PC-3 (cell line): ENCODE data around the gene PTPN14. TPM values are rescaled to one million over a fixed set of nuclear protein-coding genes. Genes with fewer than 3 reads are reported as not detected.

Experiments used
- ATAC-seq: fragments of 200-7000 bp; cut with Tn5 transposase; 2 replicates; pipeline ENCODE4 v1.9.1; 2020; ENCODE audit warnings: mild to moderate bottlenecking, moderate library complexity
- BruUV-seq: library from RNA; stranded (reverse); fragments of 400-500 nt; replicated peaks from 2 replicates; lab custom pipeline; 2021; lab: Mats Ljungman, UMichigan
- CTCF ChIA-PET: fragments of 300-600 bp; sonication (Branson Sonifier 250); formaldehyde crosslinking; loops from one replicate; lab custom pipeline; 2022; ENCODE audit warnings: antibody characterized with exemption; lab: Charles Lee
- POLR2A ChIA-PET: fragments of 300-600 bp; sonication (Branson Sonifier 250); formaldehyde crosslinking; loops from one replicate; lab custom pipeline; 2022; ENCODE audit warnings: antibody characterized with exemption; ENCODE audit not compliant: unreplicated experiment; lab: Charles Lee
- DNase-seq: peaks from one replicate; pipeline ENCODE4 v3.0.0-alpha.2; 2015
- H2AFZ ChIP-seq: fragments of 300-600 bp; sonication (generic); 2 replicates; pipeline ENCODE4 v1.6.0; 2016; ENCODE audit warnings: antibody characterized with exemption, low read length
- H3F3A ChIP-seq: fragments of 300-600 bp; sonication (generic); one replicate; pipeline ENCODE4 v1.6.0; 2017; ENCODE audit warnings: antibody characterized with exemption, low read length, control low read depth, mild to moderate bottlenecking; ENCODE audit not compliant: unreplicated experiment
- H3K27ac ChIP-seq: fragments of 300-600 bp; sonication (generic); 2 replicates; pipeline ENCODE4 v1.5.1; 2016; ENCODE audit warnings: mild to moderate bottlenecking, low read length
- H3K27me3 ChIP-seq: fragments of 300-600 bp; sonication (generic); 2 replicates; pipeline ENCODE4 v1.6.1; 2016; ENCODE audit warnings: low read length, mixed read lengths
- H3K36me3 ChIP-seq: fragments of 300-600 bp; sonication (generic); 2 replicates; pipeline ENCODE4 v1.6.1; 2016; ENCODE audit warnings: low read depth, mixed run types, low read length, mixed read lengths
- H3K4me1 ChIP-seq: fragments of 300-600 bp; sonication (generic); 2 replicates; pipeline ENCODE4 v1.5.1; 2016; ENCODE audit warnings: low read length; ENCODE audit not compliant: insufficient read depth
- H3K4me2 ChIP-seq: fragments of 300-600 bp; sonication (generic); 2 replicates; pipeline ENCODE4 v1.6.0; 2016; ENCODE audit warnings: low read length
- H3K4me3 ChIP-seq: fragments of 300-600 bp; sonication (generic); 2 replicates; pipeline ENCODE4 v1.5.1; 2016; ENCODE audit warnings: mild to moderate bottlenecking, low read length, mixed read lengths
- H3K79me2 ChIP-seq: fragments of 300-600 bp; sonication (generic); 2 replicates; pipeline ENCODE4 v1.6.1; 2017; ENCODE audit warnings: low read length, mixed read lengths
- H3K9ac ChIP-seq: fragments of 300-600 bp; sonication (generic); 2 replicates; pipeline ENCODE4 v1.6.0; 2016; ENCODE audit warnings: mild to moderate bottlenecking, low read length
- H3K9me2 ChIP-seq: fragments of 300-600 bp; sonication (generic); replicated peaks from 2 replicates; pipeline ENCODE4 v1.6.1; 2016; ENCODE audit warnings: mixed run types, low read length, mixed read lengths
- H3K9me3 ChIP-seq: fragments of 300-600 bp; sonication (generic); 2 replicates; pipeline ENCODE4 v1.6.1; 2016; ENCODE audit warnings: low read length, mixed read lengths
- H4K20me1 ChIP-seq: fragments of 300-600 bp; sonication (generic); 2 replicates; pipeline ENCODE4 v1.6.1; 2016; ENCODE audit warnings: low read length, mixed read lengths
- EZH2 ChIP-seq: fragments of 300-600 bp; sonication (generic); IDR thresholded peaks from one replicate; pipeline ENCODE4 v1.6.1; 2017; ENCODE audit warnings: antibody characterized with exemption, mild to moderate bottlenecking, low read length; ENCODE audit not compliant: unreplicated experiment
- EZH2phosphoT487 ChIP-seq: fragments of 300-600 bp; sonication (generic); IDR thresholded peaks from 2 replicates; pipeline ENCODE4 v1.6.1; 2018; ENCODE audit warnings: mild to moderate bottlenecking, antibody characterized with exemption, low read length, borderline replicate concordance
- intact Hi-C: fragments of 100-400 bp; cut with micrococcal nuclease; formaldehyde crosslinking; loops from 2 replicates; pipeline ENCODE4 v1.9.0; 2023
- total RNA-seq: library from RNA; depleted of rRNA; stranded (reverse); fragments of >200 nt; gene quantifications from 2 replicates; pipeline ENCODE4 v1.2.3, GENCODE V29; 2014
- TF ChIP-seq, protein P1 (sequence below): fragments of 300-600 bp; sonication (generic); conservative IDR thresholded peaks from 2 replicates; pipeline ENCODE4 v1.5.1; 2017; ENCODE audit warnings: antibody characterized with exemption, low read depth, mild to moderate bottlenecking, low read length

Gene PTPN14
- total RNA-seq, 1 experiment from 2014 or later = 12.6 TPM

DNA sequence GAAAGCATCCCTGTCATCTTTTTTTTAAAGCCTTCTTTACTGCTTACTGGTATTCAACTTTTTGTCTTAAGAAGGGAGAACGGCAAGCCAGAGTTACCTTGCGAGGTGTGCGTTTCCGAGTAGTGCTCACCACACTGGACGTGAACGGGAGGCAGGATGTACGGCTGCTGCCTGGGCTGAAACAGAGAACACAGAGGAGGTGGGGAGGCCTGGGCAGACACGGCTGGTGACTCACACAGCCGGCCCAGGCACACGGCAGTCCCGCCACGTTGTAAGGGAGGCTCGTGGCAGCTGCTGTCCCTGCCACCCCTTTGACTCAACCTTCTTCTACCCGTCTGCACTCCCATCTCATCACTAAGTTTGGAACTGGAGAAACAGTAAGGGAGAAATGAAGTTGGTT is 164.7 kb downstream of the PTPN14 start:
- no TSS peak for BruUV-seq
- peak; percentile 17 for DNase-seq
- Histone ChIP-seq H2AFZ (no peak overlapping the region), H3K79me2 (no peaks in the 10 kb centered on the region), H3K36me3 (peaks cover 31% of the 10 kb centered on the region; the same call in 1 of the 2 replicates), H4K20me1 (no peaks in the 10 kb centered on the region), H3K9me3 (no peaks in the 10 kb centered on the region), H3K4me2 (no peak overlapping the region), H3K4me1 (no peaks in the 10 kb centered on the region; the same call in 1 of the 2 replicates), H3K4me3 (no peak overlapping the region), H3K27me3 (no peaks in the 10 kb centered on the region), H3F3A (no peaks in the 10 kb centered on the region), H3K27ac (no peak overlapping the region), H3K9ac (no peak overlapping the region), H3K9me2 (no peaks in the 10 kb centered on the region)
- peak; percentile 83 for ATAC-seq
- POLR2A ChIA-PET = no interaction called here
- CTCF ChIA-PET = no interaction called here
- TF ChIP-seq EZH2phosphoT487 = no peak
- TF ChIP-seq, protein P1, sequence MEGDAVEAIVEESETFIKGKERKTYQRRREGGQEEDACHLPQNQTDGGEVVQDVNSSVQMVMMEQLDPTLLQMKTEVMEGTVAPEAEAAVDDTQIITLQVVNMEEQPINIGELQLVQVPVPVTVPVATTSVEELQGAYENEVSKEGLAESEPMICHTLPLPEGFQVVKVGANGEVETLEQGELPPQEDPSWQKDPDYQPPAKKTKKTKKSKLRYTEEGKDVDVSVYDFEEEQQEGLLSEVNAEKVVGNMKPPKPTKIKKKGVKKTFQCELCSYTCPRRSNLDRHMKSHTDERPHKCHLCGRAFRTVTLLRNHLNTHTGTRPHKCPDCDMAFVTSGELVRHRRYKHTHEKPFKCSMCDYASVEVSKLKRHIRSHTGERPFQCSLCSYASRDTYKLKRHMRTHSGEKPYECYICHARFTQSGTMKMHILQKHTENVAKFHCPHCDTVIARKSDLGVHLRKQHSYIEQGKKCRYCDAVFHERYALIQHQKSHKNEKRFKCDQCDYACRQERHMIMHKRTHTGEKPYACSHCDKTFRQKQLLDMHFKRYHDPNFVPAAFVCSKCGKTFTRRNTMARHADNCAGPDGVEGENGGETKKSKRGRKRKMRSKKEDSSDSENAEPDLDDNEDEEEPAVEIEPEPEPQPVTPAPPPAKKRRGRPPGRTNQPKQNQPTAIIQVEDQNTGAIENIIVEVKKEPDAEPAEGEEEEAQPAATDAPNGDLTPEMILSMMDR = no peak
- no peak for TF ChIP-seq EZH2
- intact Hi-C loops = loop anchor here (5.0 kb wide), 2 partner anchors 61 to 81 kb away; no protein-coding TSS in a partner anchor

DNA sequence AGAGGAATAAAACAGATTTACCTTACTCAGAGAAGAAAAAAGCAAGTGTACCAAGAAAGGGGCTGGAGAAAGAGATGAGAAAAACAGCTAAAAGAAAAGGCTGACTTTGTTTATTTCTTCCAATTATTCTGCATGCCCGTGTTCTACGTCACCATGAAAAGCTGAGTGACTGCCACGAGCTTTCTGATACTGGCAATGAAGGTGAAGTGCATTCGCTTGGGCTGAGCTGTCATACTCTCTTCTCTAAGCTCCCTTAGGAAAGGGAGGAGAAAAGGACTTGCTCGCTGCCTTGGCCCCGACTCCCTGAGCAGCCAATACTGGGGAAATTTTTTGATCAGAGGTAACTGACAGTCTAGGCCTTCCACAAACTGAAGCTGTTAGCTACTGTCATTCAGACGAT is 165.1 kb downstream of the PTPN14 start:
- H3K36me3 ChIP-seq = peaks cover 35% of the 10 kb centered on the region
- H3K9me2 ChIP-seq = no peaks in the 10 kb centered on the region

DNA sequence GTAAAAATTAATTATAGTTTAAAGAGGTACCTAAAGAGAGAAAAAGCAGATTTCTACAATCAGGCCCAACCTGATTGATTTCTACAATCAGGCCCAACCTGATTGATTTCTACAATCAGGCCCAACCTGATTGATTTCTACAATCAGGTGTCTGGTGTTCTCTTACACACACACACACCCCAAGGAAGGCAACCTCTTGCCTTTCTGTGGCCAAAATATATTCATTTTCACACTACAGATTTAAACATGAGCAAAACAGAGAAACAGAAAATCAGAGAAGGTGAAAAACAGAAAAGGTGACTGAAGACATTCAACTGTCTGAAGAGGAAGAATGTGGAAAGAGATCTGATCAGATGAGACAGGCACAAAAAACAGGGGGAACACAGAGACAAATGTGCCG is 166.0 kb downstream of the PTPN14 start:
- TF ChIP-seq EZH2phosphoT487 (no peak), EZH2 (no peak)
- TF ChIP-seq, protein P1 = no peak
- Histone ChIP-seq H3K4me2 (no peak overlapping the region), H3F3A (no peaks in the 10 kb centered on the region), H3K4me1 (no peaks in the 10 kb centered on the region; the same call in 1 of the 2 replicates), H3K36me3 (peaks cover 32% of the 10 kb centered on the region), H3K9ac (no peak overlapping the region), H2AFZ (no peak overlapping the region), H4K20me1 (no peaks in the 10 kb centered on the region), H3K27me3 (no peaks in the 10 kb centered on the region), H3K79me2 (no peaks in the 10 kb centered on the region), H3K4me3 (no peak overlapping the region), H3K27ac (no peak overlapping the region), H3K9me2 (no peaks in the 10 kb centered on the region), H3K9me3 (no peaks in the 10 kb centered on the region)
- DNase-seq = no peak
- ChIA-PET POLR2A (no interaction called here), CTCF (no interaction called here)
- no TSS peak for BruUV-seq
- intact Hi-C loops = loop anchor here (5.0 kb wide), 2 partner anchors 62 to 82 kb away; no protein-coding TSS in a partner anchor
- ATAC-seq = no peak

More for the DNA sequence above, 165.1 kb downstream of the PTPN14 start:
- Histone ChIP-seq H3K27me3 (no peaks in the 10 kb centered on the region), H2AFZ (no peak overlapping the region), H3K79me2 (no peaks in the 10 kb centered on the region), H3K4me3 (no peak overlapping the region), H4K20me1 (no peaks in the 10 kb centered on the region), H3K9ac (no peak overlapping the region), H3F3A (no peaks in the 10 kb centered on the region), H3K4me2 (no peak overlapping the region), H3K9me3 (no peaks in the 10 kb centered on the region), H3K27ac (no peak overlapping the region), H3K4me1 (no peaks in the 10 kb centered on the region; the same call in 1 of the 2 replicates)
- no peak for TF ChIP-seq EZH2phosphoT487
- TF ChIP-seq EZH2 = no peak
- TF ChIP-seq, protein P1 = no peak
- DNase-seq (no peak), ATAC-seq (no peak)
- ChIA-PET CTCF (no interaction called here), POLR2A (no interaction called here)
- no TSS peak for BruUV-seq
- intact Hi-C loops = loop anchor here (5.0 kb wide), 2 partner anchors 61 to 81 kb away; no protein-coding TSS in a partner anchor
